HG03558 (cell line): Measurements from ENCODE around the gene COL11A2.
"Not testable (repeated sequence)": the region's sequence is repeated elsewhere in the genome, so short reads cannot be mapped to it uniquely, and the experiment has no call there.

Experiments used
- ATAC-seq: cut with Tn5 transposase; IDR thresholded peaks from one replicate; pipeline ENCODE4 v1.9.1; 2021; ENCODE audit warnings: moderate number of reproducible peaks; ENCODE audit not compliant: unreplicated experiment; ENCODE audit errors: extremely low read depth

The COL11A2 gene

DNA sequence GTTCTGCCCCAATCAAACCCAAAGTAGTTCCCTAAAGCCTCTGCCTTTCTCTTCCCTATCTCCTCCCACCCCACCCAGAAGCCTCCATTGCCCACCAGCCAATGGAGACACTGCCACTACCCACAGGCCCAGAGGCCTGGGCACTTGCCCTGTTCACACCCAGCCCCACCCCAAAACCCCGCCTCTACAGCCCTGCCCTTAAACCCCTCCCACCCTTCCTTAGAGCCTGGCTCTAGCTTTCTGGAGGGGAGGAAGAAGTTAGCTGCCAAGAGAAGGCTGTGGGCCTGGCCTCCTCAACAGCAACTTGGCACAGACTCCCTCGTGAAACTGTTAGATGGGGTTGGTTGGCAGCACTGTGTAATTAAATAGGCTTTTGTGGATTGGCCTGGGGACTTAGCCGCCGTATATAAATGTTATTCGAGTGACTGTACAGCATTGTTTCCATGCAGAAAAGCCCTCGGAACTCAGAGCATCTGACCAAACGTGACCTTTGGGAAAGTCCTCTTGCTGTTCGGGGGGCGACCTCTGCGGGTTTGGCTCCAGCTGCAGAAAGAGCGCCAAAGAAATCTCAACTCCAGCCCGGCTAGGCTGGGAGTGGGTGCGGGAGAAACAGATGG lies 31.4 kb downstream of the COL11A2 start:
- no peak for ATAC-seq

DNA sequence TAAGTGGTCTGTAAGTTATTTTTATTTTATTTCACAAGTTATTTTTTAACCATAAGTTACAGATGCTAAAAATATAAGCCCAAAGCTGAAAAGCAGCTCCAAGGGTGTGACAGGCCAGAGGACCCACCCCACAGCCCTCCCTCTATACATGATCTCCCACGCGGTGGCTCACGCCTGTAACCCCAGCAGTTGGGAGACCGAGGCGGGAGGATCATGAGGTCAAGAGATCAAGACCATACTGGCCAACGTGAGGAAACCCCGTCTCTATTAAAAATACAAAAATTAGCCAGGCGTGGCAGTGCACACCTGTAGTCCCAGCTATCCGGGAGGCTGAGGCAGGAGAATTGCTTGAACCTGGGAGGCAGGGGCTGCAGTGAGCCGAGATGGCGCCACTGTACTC lies 32.2 kb downstream of the COL11A2 start:
- no peak for ATAC-seq

DNA sequence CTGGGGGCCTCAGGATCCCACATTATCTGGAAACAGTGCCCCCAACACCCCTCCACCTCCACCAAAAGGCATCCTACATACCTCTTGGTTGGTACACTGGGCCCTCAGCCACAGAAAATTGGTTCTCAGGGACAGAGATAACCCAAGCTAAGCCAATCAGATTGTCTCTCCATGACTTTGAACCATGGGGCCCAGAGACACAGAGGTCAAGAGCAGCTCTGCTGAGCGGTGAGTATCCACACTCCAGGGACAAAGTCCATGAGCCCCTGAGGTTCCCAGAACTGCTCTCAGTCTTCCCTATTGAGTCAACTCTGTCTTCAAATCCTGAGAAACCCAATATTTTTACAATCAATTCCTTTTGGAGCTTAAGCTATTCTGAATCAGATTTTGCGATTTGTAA lies 35.3 kb downstream of the COL11A2 start:
- no peak for ATAC-seq

DNA sequence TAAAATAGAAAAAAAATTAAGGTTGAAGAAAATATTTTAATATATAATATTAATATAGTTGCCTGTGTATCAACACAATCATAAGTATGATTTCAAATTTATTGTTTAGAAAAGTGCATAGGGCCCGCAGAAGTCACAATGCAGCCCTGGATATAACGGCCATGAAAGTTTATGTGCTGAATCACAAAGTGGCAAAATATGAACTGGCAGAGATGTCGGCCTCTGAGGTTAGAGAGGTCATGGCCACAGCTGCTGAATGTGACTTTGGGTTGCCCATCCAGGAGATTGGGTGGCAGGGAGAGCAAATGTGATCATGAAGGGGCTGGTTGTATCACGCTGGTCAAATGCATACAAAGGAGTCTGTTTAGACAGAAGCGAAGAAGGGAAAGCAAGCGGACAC lies 35.7 kb downstream of the COL11A2 start:
- no peak for ATAC-seq

DNA sequence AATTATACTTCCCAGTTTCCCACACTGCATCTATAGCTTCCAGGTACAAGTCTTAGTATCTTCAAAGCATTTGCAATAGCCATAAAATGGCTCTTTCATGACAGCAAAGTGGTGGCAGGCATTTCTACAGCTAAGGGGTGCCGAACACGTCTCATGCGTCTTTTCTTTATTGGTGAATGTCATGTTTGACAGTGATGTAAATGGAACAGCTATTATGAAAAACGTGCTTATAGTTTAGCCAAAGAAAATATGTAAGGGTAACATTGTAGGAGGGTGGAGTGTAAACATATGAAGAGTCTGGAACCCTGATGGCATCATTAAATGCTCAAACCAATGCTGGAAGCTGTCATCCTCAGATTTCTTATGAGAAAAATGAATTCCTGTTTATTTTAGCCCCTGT lies 37.9 kb downstream of the COL11A2 start:
- no peak for ATAC-seq

DNA sequence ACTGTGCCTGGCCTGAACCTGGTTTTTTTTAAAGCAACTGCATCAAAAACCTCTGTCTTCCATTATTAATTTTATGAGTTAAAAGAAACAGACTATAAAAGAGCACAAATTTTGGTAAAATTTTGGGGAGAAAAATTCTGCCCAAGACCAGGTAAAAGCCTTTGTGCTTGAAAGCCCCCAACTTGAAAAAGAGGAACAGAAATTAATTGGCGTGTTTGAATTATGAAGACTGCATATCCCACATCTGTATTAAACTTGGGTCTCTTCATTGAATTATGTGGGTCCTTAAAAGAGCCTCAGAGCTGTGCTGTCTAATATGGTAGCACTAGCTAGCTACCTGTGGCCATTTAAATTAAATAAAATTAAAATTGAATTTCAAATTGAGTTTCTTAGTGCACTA lies 41.2 kb downstream of the COL11A2 start:
- ATAC-seq: no peak

DNA sequence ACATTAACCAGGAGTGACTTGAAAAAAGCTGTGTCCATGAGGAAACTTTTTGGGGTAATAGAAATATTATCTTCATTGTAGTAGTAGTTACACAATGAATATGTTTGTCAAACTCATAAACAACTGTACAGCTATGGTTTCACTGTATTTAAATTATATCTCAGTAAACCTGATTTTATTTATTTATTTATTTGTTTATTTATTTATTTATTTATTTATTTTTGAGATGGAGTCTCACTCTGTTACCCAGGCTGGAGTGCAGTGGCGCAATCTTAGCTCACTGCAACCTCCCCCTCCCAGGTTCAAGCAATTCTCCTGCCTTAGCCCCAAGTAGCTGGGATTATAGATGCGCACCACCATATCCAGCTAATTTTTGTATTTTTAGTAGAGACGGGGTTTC lies 41.7 kb downstream of the COL11A2 start:
- not testable (repeated sequence) for ATAC-seq

DNA sequence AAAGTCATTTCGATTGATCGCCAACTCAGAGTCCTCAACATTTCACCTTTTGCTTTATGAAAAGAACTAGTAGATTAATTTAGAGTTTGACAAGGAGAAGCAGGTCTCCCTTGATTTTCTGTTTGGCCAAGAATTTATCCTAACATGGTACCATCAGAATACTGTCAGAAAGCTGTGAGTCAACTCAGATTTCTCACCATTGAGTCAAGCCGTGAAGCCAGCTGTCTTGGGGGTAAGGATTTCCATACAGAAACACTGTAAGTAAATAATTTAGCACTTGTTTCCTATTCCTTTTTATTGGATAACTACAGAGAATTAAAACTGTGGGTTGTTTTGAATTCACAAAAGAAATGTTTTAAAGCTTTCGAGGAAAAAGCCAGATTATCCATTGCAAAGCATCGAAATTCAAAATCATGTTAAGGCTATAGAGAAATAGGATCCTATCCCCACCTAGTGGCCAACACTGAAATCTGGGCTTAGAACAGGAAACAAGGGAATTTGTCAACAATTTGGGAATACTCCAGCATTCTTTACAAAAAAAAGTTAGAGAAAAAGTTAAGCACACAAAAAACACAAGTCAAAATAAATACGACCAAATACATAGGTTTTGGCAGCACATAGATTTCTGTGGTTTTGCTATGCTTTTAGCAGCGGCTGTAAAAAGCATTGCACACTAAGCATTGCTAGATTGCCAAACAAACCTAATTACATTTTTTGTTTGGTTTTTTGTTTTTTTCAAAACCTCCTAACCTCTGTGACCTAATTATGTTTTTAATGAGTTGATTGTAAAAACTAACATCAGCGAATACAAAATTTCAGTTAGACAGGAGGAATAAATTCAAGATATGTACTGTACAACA lies 44.2 kb downstream of the COL11A2 start:
- no peak for ATAC-seq

DNA sequence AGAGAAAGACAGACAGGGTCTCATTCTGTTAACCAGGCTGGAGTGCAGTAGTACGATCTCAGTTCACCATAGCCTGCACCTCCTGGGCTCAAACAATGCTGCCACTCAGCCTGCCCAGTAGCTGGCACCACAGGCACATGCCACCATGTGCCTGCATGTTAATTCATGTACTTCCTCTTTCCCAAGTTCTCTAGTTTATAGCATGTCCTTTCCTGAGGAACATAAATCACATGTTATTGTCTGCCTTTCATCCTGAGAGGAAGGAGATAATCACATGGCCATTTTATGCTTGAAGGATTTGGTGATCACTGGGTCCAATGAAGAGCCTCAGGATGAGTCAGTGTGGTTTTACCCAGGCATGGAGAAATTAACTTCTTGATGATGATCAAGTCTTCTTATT lies 47.9 kb downstream of the COL11A2 start:
- ATAC-seq: no peak

DNA sequence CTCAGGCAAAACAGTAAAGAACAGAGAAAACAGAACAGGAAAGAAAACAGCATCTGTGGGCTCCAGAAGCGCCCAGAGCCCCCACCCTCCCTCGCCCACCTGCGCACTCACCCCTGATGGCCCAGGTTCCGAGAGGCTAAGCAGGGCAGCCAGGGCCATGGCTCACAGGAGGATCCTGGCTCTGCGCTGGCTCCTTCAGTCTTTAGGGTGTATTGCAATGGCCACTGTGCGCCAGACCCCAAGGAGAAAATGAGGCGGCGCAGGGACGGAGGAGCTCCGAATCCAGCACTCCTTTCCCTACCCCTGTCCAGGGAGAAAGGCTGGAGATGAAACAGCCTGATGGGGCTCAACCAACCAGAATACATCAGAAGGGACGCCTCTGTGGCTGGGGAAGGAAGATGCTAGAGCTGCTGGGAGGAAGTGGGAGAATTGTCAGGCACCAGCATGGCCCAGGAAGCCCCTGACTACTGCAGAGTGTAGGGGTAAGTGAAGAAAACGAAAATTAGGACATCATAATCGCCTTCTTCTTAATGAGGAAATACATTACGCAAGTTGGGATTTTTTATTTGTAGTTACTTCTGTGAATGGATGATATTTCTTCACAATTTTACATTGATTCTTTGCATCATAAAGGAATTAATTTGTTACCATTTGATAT lies 49.0 kb downstream of the COL11A2 start:
- ATAC-seq: no peak

DNA sequence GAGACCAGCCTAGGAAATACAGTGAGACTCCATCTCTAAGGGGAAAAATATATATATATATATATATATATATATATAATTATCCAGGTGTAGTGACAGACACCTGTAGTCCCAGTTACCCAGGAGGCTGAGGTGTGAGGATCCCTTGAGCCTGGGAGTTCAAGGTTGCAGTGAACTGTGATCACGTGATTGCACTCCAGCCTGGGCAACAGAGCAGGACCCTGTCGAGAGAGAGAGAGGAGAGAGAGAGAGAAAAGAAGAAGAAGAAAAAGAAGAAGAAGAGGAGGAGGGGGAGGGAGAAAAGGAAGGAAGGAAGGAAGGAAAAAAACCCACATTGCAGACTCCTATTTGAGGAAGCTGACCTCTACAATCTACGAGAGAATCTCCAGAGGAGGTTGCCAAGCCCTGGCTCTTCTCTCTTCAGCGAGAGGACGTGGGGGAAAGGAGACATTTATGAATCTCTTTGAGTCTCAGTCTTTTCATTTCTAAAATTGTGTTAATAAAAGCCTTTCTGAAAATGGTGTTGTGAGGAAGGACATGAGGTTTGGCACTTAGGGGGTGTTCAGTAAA lies 49.7 kb downstream of the COL11A2 start:
- no peak for ATAC-seq

DNA sequence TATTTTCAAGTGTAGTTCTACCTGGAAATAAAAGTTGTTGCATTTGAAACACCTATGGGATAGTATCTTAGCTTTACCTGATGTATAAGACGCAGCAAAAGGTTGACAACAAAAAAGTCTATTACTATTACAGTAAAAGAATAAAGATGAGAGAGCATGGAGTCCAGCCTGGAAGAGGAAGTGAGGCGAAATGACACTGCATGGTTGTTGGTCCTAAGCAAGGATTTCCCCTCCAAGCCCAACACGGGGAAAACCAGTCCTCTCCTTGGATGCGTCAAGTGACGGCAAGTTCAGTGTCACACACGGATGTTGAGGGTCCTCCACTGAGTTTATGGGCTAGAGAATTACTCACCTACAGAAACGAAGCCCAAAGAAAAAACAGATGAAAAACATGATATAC lies 51.7 kb downstream of the COL11A2 start:
- ATAC-seq: no peak

DNA sequence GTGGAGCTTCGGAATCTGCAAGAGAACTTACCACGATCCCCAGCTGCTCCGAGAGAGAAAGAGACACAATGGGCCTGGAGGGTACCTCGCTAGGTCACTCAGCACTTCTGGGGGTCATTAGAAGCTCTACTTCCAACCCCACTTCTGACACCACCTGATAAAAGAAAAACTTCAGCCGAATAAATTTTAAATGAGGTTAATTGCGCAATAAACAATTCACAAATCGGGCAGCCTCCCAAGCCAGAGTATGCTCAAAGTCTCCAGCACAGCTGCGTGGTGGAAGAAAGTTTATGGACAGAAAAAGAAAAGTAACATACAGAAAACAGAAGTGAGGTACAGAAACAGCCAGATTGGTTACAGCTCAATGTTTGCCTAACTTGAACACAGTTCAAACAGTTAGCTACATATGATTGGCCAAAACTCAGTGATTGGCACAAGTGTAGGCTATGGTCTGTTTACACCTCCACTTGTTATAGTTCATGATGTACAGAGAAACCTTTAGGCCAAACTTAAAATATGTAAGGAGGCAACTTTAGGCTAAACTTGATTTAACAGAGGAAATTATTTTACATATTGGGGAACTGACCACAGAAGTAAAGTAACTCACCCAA lies 52.6 kb downstream of the COL11A2 start:
- ATAC-seq: no peak

DNA sequence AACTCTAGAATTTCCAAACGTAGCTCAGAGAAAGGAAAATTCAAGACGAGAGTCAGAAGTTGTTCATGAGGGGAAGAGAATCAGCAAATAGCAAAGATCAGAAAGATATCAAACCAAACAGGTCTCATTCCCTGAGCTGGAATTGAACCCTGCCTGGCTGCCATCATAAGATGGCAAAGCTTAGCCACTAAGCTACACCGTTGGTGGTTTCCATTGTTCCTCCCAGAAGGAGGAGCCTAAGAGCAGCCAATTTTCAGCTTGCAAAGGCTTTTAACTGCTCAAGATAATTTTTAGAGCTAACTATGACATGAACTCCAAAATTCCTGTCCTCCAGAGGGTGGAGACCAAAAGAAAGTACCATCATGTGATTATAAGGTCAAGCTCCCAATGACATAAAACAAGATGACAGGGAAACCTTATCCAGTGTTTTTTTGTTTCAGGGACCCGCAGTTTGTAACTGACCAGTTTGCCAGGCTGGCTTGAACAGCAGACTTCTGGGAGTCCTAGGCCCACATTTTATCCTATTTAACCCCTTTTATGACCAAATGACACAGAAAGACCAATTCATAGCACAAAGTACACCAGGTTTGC lies 55.9 kb downstream of the COL11A2 start:
- no peak for ATAC-seq

DNA sequence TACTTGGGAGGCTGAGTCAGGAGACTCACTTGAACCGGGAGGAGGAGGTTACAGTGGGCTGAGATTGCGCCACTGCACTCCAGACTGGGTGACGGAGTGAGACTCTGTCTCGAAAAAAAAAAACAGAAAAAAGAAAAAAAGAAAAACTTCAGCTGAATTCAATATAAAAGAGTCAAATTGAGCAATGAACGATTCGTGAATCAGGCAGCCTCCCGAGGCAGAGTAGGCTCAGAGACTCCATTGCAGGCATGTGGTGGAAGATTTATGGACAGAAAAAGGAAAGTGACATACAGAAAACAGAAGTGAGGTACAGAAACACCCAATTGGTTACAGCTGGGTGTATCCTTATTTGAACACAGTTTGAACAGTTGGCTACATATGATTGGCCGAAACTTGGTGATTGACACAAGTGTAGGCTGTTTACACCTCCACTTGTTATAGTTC lies 60.2 kb downstream of the COL11A2 start:
- ATAC-seq: no peak

DNA sequence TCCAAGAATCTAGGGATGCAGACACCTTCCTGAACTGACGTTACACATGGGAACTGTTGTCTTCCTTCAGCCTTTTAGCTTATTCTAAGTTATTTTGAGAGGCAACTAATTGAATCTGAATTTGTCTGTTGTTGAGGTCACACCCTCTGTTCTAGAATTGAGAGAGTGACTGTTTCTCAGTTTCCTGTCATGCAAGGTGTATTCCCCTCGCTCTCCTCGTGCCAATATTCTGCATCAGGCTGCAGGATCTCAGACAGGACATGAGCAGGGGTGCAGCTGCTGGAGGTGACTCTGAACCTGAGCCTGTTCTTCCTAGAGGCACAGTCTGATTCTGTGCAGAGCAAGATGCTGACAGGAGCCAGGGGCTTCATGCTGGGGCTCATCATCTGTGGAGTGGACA lies 63.9 kb downstream of the COL11A2 start:
- no peak for ATAC-seq

DNA sequence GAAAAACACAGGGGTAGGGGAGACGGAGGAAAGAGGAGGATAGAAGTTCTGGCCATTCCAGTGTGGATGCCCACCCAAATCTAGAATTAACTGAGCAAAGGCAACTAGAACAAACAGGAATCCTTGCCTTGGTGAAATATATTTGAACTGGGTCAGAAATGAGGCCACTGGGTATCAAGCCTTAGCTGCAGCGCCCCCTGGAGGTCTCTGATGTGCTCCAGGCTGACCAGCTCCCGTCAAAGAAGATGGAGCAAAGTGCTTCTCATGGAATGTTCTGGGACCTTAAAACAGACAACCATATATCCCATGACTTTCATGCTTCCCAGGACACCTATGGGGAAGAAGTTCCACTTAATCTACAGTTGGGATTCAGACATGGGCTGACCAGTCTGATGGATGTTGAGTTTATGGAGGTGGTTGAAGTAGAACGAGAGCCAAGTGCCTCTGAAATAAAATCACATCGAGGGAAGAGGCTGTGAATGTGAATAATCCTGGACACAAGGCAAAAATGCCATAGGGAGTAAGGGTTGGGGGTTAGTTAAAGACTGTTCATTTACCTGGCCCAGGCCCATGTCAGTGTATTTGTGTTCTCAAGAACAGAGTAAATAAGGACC lies 66.1 kb downstream of the COL11A2 start:
- ATAC-seq: no peak

DNA sequence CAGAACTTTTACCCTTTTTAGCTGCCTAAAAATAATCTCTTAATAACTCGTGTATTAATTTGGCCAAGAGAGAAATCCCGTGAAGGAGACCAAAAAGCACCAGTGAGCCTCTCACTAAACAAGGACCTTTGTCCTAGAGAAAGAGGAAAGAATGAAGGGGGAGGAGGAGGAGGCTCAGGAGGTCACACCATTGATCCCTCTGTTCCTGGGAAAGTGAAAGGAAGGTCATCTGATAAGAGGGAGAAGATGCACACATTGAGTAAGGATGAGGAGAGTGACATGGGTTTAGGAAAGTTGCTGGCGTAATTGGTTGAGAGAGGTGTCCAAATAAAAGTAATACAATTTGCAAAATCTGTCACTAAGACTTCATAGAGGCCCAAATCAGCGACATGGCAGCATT lies 67.3 kb downstream of the COL11A2 start:
- no peak for ATAC-seq

DNA sequence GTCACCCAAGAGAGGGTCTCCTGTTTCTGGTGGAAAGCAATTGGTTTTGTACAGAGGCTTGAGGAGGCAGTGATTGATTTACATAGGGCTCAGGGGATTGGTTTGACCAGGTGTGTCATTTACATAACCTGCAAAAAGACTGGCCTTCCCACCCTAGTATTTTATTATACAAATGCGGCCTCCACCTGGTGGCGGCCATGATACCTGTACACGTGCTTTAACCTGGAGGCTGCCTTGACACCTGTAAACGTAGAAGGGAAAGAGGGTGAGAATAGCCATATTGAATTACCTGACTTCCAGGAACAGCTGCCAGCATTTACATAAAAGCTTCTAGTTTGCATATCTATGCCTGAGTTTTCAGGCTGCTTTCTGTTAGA lies 67.8 kb downstream of the COL11A2 start:
- ATAC-seq: no peak
